HEK293T (cell line): ENCODE results near the gene HAVCR2.
"Not testable (repeated sequence)": the region's sequence is repeated elsewhere in the genome, so short reads cannot be mapped to it uniquely, and the experiment has no call there.

Source experiments
- CTCF ChIA-PET: fragments of 350-600 bp; formaldehyde crosslinking; extraction: SDS; loops from one replicate; lab custom pipeline; 2021; ENCODE audit warnings: antibody characterized with exemption, inconsistent platforms; lab: Yijun Ruan, JAX
- POLR2A ChIA-PET: fragments of 350-600 bp; formaldehyde crosslinking; extraction: SDS; loops from one replicate; lab custom pipeline; 2020; ENCODE audit warnings: antibody characterized with exemption, inconsistent platforms; lab: Yijun Ruan, JAX
- DNase-seq: peaks from one replicate; pipeline ENCODE4 v3.0.0; 2012; ENCODE audit warnings: mixed read lengths; ENCODE audit errors: extremely low spot score
- ARNT ChIP-seq: fragments of 450-650 bp; IDR thresholded peaks from 2 replicates; pipeline ENCODE4 v1.6.1; 2017; ENCODE audit warnings: mild to moderate bottlenecking
- BHLHE40 ChIP-seq: fragments of 450-650 bp; IDR thresholded peaks from 2 replicates; pipeline ENCODE4 v1.6.1; 2016; ENCODE audit warnings: mild to moderate bottlenecking, moderate library complexity, borderline replicate concordance
- CTBP1 ChIP-seq: fragments of 450-650 bp; IDR thresholded peaks from 2 replicates; pipeline ENCODE4 v1.6.1; 2016; ENCODE audit warnings: borderline replicate concordance
- ELF4 ChIP-seq: fragments of 450-650 bp; IDR thresholded peaks from 2 replicates; pipeline ENCODE4 v1.6.1; 2017; ENCODE audit warnings: antibody characterized with exemption
- FOXA1 ChIP-seq: fragments of 450-650 bp; IDR thresholded peaks from 2 replicates; pipeline ENCODE4 v1.6.1; 2016; ENCODE audit warnings: mild to moderate bottlenecking
- FOXK2 ChIP-seq: fragments of 450-650 bp; IDR thresholded peaks from 2 replicates; pipeline ENCODE4 v1.6.1; 2016; ENCODE audit warnings: mild to moderate bottlenecking
- FOXM1 ChIP-seq: fragments of 450-650 bp; IDR thresholded peaks from 2 replicates; pipeline ENCODE4 v1.6.1; 2017; ENCODE audit warnings: mild to moderate bottlenecking, borderline replicate concordance
- HDGF ChIP-seq: fragments of 450-650 bp; IDR thresholded peaks from 2 replicates; pipeline ENCODE4 v1.6.1; 2017; ENCODE audit warnings: antibody characterized with exemption, borderline replicate concordance
- L3MBTL2 ChIP-seq: fragments of 450-650 bp; conservative IDR thresholded peaks from 2 replicates; pipeline ENCODE4 v1.6.1; 2016; ENCODE audit warnings: mild to moderate bottlenecking
- LEF1 ChIP-seq: fragments of 450-650 bp; IDR thresholded peaks from 2 replicates; pipeline ENCODE4 v1.6.1; 2017; ENCODE audit warnings: mild to moderate bottlenecking, borderline replicate concordance
- NFRKB ChIP-seq: fragments of 450-650 bp; IDR thresholded peaks from 2 replicates; pipeline ENCODE4 v1.6.1; 2016; ENCODE audit warnings: mild to moderate bottlenecking, moderate library complexity
- SP1 ChIP-seq: fragments of 450-650 bp; IDR thresholded peaks from 2 replicates; pipeline ENCODE4 v1.6.1; 2017
- SUZ12 ChIP-seq: fragments of 450-650 bp; IDR thresholded peaks from 2 replicates; pipeline ENCODE4 v1.6.1; 2016; ENCODE audit warnings: mild to moderate bottlenecking
- TARDBP ChIP-seq: fragments of 450-650 bp; IDR thresholded peaks from 2 replicates; pipeline ENCODE4 v1.6.1; 2016
- ZNF384 ChIP-seq: fragments of 450-650 bp; IDR thresholded peaks from 2 replicates; pipeline ENCODE4 v1.6.1; 2016
- TF ChIP-seq, protein P1 (sequence below): fragments of 450-650 bp; IDR thresholded peaks from 2 replicates; pipeline ENCODE4 v1.6.1; 2016

The HAVCR2 gene

GRCh38 chr5:157067005-157067404, 41.8 kb downstream of the HAVCR2 start:
- ChIA-PET POLR2A (no interaction called here), CTCF (no interaction called here)
- TF ChIP-seq FOXM1 (no peak), TARDBP (no peak), L3MBTL2 (no peak), LEF1 (no peak)
- no peak for DNase-seq

- TF ChIP-seq ZNF384 (no peak), ARNT (no peak), TARDBP (no peak), CTBP1 (no peak), FOXM1 (no peak), FOXA1 (no peak), FOXK2 (no peak), SP1 (no peak), L3MBTL2 (no peak), ELF4 (no peak), LEF1 (no peak), NFRKB (no peak), SUZ12 (no peak), HDGF (no peak), BHLHE40 (no peak)
- TF ChIP-seq, protein P1, sequence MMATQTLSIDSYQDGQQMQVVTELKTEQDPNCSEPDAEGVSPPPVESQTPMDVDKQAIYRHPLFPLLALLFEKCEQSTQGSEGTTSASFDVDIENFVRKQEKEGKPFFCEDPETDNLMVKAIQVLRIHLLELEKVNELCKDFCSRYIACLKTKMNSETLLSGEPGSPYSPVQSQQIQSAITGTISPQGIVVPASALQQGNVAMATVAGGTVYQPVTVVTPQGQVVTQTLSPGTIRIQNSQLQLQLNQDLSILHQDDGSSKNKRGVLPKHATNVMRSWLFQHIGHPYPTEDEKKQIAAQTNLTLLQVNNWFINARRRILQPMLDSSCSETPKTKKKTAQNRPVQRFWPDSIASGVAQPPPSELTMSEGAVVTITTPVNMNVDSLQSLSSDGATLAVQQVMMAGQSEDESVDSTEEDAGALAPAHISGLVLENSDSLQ = no peak
- DNase-seq = no peak
- CTCF ChIA-PET = no interaction called here
- POLR2A ChIA-PET = no interaction called here
Observed at GRCh38 chr5:157066080-157066479, 42.8 kb downstream of the HAVCR2 start.

GRCh38 chr5:157063776-157064430, 44.9 kb downstream of the HAVCR2 start:
- no peak for TF ChIP-seq FOXA1
- TF ChIP-seq TARDBP = no peak
- no peak for TF ChIP-seq FOXM1
- no peak for TF ChIP-seq ARNT
- no peak for TF ChIP-seq ELF4
- no peak for TF ChIP-seq NFRKB
- TF ChIP-seq ZNF384 = no peak
- POLR2A ChIA-PET = no interaction called here
- no peak for DNase-seq
- CTCF ChIA-PET = no interaction called here

GRCh38 chr5:157059891-157060290, 49.0 kb downstream of the HAVCR2 start:
- DNase-seq = no peak
- ChIA-PET CTCF (no interaction called here), POLR2A (interaction anchor here (1.0 kb wide), 1 partner anchor 83 kb away, joined by 3 read pairs; no protein-coding TSS in a partner anchor)
- no peak for TF ChIP-seq ZNF384

- CTCF ChIA-PET = no interaction called here
- DNase-seq = no peak
- TF ChIP-seq SUZ12 (no peak), CTBP1 (no peak), FOXA1 (no peak), BHLHE40 (no peak), LEF1 (no peak), ELF4 (no peak), SP1 (no peak), L3MBTL2 (no peak), TARDBP (no peak), NFRKB (no peak)
- POLR2A ChIA-PET = interaction anchor here (1.0 kb wide), 1 partner anchor 84 kb away, joined by 3 read pairs; no protein-coding TSS in a partner anchor
Observed at GRCh38 chr5:157059093-157059539, 49.7 kb downstream of the HAVCR2 start, which contains the start of gene HAVCR1. HAVCR1 (minus strand) TSS chr5:157059116; CDS start chr5:157057943, 1,173 bp downstream.

GRCh38 chr5:157057459-157058370, 51.1 kb downstream of the HAVCR2 start:
- POLR2A ChIA-PET = no interaction called here
- DNase-seq = no peak
- TF ChIP-seq, protein P1 = no peak
- TF ChIP-seq LEF1 = no peak
- TF ChIP-seq FOXM1 = no peak
- CTCF ChIA-PET = no interaction called here

DNA sequence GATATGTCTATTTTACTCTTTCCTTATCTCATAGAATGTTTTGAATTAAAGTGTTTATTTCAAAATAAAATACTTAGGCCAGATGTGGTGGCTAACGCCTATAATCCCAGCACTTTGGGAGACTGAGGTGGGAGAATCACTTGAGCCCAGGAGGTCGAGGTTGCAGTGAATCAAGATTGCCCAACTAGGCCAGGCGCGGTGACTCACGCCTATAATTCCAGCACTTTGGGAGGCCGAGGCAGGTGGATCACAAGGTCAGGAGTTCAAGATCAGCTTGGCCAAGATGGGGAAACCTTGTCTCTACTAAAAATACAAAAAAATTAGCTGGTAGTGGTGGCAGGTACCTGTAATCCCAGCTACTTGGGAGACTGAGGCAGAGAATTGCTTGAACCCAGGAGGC, 52.0 kb downstream of the HAVCR2 start:
- POLR2A ChIA-PET, CTCF ChIA-PET, DNase-seq: not testable (repeated sequence)
